GM19023 (cell line): ENCODE results near the gene COBL.

ENCODE experiments used
- ATAC-seq: cut with Tn5 transposase; IDR thresholded peaks from one replicate; pipeline ENCODE4 v1.9.1; 2021; ENCODE audit warnings: mild to moderate bottlenecking, moderate library complexity; ENCODE audit not compliant: unreplicated experiment

The COBL gene

GRCh38 chr7:51316666-51317581 lies at the start of gene COBL:
COBL (minus strand) TSS chr7:51316809; CDS start chr7:51316633, 176 bp downstream.
- no peak for ATAC-seq

- ATAC-seq, result no peak
Measured at GRCh38 chr7:51366172-51366728, 49.6 kb upstream of the COBL start.

DNA sequence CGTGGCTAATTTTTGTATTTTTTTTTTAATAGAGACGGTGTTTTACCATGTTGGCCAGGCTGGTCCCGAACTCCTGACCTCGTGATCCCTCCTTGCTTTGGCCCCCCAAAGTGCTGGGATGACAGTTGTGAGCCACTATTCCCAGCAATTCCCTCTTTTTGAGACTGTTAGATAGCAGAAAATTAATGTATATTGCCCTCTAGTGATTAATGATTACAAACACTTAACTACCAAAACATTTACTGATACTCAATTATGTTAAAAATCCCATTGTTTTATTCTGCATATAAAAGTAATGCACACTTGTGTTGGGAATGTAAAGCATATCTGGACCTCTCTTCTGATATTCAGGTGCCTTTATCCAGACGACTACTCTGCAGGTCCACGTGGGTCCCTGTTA lies 41.2 kb upstream of the COBL start:
- ATAC-seq, result no peak

DNA sequence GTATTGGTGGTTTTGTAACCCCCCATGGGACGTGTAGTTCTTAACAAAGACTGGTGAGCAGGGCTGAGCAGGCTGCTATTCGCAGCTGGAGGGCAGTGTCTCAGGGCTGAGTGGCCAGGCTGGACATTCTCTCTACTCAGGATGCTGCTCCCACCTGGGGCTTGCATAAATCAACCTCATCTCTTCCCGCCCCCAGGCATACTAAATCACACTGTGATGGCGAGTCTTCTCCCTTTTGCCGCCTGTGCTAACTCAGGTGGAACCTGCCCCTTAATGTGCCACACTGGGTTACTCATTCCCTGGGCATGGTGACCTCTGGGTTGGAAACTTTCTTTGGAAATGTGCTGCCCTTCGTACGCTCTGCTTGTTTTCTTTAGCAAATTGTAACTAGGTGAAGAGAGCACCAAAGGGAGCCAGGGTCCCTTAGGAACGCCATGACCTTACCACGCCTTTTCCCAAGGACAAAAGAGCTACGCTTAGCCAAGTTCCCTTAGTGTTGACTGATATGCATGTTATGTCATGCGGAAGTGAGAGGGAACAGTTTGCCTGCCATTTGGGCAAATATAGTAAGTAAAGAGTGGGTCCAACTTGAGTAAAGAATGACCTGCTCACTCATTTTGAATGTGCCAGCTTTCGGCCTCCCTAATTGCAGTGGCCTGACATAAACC lies 40.4 kb upstream of the COBL start:
- no peak for ATAC-seq

DNA sequence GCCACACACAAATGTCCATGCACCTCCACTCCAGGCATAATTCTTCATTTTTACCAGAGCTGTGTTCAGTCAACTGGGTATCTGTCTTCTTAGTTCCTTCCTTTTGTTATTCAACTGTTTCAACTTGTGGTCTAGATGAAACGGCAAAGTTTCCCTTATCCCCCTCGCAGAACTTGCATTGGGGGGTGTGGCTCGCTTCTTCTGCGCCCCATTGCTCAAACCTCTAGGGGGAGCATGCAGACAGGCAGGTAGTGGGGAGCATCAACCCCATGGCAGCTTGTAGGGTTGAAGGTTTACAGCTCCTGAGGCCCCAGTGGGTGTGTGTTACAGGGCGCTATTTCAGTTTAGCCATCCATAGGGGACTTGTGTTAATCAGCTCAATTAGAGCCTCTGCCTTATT lies 38.3 kb upstream of the COBL start:
- ATAC-seq, result no peak

DNA sequence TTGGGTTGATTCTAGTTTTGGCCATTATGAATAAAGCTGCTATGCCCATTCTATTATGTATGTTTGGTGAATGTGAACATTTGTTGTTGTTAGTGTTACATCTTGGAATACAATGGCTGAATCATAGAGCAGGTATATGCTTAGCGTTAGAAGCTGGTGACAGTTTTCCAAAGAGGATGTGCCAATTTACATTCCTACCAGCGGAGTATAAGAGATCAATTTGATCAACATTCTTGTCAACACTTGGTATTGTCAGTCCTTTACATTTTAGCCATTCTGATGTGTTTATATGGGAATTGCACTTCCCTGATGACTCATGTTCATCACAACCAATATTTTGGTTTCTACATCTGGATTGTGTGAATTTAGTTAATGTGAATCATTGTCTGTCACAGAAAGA lies 37.8 kb upstream of the COBL start:
- no peak for ATAC-seq

DNA sequence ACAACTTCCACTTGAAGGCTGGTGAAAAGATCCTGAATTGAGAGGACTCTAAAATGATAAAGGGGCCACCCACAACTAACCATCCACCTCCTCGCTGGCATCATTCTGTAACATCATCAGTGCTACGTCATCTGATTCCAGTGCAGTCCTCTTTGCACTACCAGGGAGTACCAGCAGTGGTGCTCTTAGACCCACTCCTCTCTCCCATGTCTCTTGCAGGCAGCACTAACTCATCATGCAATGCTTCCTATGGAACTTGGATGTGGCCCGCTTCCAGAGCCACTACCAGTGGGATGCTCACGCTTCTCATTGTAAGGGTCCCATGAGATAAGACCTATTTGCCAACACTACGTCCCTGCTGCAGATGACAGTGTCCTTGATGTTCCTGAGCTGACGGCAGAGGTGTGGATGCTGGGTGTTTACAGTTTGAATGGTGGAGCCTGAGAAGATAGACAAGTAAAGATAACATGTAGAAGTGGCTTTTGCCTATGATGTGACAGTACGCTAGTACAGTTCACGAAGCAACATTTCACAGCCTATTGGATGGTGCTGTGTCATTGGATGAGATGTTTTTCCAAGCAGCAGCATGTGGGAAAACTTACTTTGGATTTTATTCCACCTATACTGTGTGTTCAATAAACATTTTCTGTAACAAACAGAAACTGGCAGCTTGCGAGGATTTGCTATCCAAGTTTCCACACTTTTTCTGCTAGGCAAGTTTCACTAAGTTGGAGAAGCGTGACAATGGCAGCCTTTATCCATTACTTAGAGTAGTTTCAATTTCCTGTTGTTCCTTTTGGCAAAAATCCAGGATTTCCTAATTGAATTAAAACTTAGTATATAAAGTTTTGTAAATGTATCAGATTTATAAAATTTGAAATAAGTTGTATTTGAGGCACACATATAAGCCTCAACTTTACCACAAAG lies 35.8 kb upstream of the COBL start:
- ATAC-seq, result no peak

GRCh38 chr7:51351661-51352060 lies 35.1 kb upstream of the COBL start:
- no peak for ATAC-seq

- no peak for ATAC-seq
Measured at GRCh38 chr7:51350546-51350896, 33.9 kb upstream of the COBL start.

DNA sequence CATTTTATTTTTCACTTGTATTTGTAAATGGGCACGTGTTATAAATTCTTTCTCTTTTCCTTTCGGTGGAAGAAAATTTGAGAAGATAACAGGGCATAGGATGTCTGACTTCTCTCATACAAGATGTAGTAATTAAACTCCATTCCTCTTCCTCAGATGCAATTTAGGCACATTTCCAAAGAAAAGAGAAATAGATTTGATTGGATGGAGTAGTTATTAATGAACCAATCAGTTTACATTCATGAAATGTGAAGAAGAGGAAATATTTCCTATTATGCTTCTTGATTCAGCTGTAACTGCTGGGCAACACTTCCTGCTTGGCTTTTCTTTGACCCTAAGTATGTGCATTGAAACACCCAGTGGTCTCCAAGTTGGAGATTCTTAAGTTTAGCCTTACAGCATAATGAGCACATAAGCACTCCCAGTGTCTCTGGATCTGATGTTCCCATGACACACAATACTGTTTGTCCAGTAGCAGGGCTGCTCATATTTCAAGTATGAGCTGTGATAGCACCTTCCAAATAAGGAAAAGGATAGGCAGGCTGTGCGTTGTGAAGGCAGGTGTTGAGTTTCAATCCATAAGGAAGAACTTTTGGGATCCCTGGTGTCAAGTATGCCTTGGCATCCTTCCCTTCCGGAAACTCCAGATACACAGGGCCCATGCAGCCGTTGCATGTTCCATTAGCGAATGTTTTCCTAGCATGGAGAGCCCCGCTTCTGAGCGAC lies 33.4 kb upstream of the COBL start:
- no peak for ATAC-seq

DNA sequence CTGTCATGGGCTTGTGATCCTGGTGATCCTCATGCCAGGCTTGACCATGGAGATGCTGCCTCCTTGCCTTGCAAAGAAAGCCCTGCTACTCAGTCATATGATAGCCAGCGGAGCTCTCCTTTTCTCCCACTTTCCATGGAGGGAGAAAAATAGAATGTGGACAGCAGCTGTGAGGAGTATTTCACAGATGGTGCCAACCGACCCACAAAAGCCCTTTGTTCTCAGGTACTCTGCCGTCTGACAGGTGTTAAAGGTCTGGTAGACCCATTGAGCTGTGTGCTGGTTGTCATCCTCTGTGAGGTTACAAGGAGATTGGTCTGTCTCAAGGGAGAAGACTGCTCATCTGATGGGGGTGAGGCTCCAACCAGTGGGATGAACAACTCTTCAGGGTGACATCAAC lies 29.5 kb upstream of the COBL start:
- ATAC-seq, result no peak

GRCh38 chr7:51344406-51345138 lies 28.0 kb upstream of the COBL start:
- no peak for ATAC-seq

- no peak for ATAC-seq
Measured at GRCh38 chr7:51340936-51341335, 24.3 kb upstream of the COBL start.

DNA sequence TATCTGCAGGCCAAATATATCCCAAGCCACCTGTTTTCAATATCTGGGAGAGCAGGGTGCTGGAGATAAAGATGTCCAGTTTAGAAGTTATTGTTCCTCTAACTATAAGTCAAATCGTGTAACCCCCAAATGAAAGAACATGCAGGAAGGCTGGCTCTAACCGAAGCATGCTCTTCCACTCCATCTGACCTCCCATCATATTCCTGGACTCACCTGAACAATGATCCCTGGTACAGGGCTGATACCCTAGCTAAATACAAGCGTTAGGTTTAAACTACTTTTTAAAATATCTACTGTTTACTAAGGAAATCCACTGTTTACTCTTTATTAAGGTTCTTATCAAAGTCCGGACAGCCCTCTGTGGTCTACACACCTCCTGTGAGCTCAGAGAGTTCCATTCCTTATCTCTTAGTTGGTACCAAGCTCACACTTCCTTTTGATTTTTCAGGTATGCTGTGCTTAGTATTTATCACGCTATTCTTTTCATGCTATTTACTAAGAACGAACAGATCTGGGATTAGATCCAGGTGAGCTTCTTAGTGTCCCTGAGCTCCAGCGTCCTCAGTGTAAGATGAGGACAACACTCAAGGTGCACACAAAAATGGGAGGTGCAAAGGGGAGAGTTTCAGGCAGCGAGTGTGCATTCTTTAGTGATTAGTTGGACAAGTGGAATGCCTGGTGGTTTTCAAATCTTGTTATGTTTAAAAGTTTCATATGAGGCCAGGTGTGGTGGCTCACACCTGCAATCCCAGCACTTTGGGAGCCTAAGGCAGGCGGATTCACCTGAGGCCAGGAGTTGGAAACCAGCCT lies 23.6 kb upstream of the COBL start:
- no peak for ATAC-seq

DNA sequence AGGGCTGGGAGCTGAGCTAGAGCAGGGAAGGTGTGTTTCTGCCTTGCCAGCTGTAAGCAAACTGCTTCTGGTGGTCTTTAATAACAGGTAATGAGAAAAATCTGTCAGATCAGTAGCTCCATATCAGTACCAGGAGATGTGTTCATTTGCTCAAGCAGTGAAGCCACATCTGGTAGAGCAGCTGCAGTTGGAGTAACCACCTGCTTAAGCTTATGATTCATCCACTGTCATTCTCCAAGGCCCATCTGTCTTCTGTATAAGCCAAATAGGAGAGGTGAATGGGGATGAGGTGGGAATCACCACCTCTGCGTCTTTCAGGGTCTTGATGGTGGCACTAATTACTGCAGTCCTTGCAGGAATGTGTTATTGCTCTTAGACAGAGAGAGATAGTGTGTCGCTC lies 18.4 kb upstream of the COBL start:
- ATAC-seq, result no peak

DNA sequence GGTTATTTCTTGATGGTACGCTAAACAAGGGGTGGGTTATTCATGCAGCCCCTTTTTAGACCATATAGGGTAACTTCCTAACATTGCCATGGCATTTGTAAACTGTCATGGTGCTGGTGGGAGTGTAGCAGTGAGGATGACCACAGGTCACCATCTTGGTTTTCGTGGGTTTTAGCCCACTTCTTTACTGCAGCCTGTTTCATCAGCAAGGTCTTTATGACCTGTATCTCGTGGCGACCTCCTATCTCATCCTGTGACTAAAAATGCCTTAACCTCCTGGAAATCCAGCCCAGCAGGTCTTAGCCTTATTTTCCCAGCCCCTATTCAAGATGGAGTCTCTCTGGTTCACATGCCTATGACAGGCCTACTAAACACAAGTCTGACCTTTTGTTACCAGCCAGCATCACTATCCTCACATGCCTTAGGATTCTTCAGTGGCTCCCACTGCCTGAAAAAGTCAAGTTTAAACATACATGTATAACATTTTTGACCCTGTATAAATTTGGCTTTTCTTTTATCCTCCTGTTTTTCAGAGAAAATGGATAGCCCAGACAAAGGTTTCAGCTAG lies 13.2 kb upstream of the COBL start:
- ATAC-seq, result no peak

- no peak for ATAC-seq
Measured at GRCh38 chr7:51328351-51328801, 11.8 kb upstream of the COBL start.

DNA sequence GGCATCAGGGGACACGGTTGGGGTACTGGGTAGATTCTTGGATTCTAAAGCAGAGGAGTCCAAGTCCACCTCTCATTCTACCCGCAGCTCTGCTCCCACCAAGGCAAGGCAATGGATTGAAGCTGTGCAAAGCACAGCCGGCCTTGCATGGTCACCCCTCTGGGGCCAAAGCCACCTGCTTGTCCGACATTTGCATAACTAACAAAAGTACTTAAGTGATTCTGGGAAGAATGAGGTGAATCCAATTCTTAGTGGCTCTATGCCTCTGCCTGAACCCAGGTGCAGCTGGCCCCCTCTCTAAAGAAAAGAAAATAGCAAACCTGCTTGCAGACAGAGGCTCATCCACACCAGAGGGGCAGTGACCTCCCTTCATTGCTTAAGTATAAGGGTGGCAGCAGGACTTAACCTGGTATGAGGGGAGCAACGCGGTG lies 10.7 kb upstream of the COBL start:
- ATAC-seq, result no peak
